COLO668 (cell line): Measurements from ENCODE around the gene MANBA.
"Not testable (repeated sequence)": the region's sequence is repeated elsewhere in the genome, so short reads cannot be mapped to it uniquely, and the experiment has no call there.

Experiments
- DNase-seq: peaks from one replicate; lab custom pipeline; 2025; ENCODE audit not compliant: unreplicated experiment; lab: John Stamatoyannopoulos, UW

MANBA gene

GRCh38 chr4:102725229-102725628 is 35.5 kb downstream of the MANBA start:
- no peak for DNase-seq

GRCh38 chr4:102723511-102723910 is 37.3 kb downstream of the MANBA start:
- DNase-seq: no peak

- no peak for DNase-seq
Measured at GRCh38 chr4:102722740-102723139, 38.0 kb downstream of the MANBA start.

- not testable (repeated sequence) for DNase-seq
Measured at GRCh38 chr4:102718833-102719575, 41.8 kb downstream of the MANBA start.

GRCh38 chr4:102717448-102718092 is 43.2 kb downstream of the MANBA start:
- no peak for DNase-seq

- DNase-seq: no peak
Measured at GRCh38 chr4:102715057-102715456, 45.7 kb downstream of the MANBA start.

GRCh38 chr4:102713774-102714173 is 47.0 kb downstream of the MANBA start:
- not testable (repeated sequence) for DNase-seq

GRCh38 chr4:102713096-102713495 is 47.7 kb downstream of the MANBA start:
- DNase-seq: no peak

- DNase-seq: no peak
Measured at GRCh38 chr4:102710986-102711385, 49.8 kb downstream of the MANBA start.

GRCh38 chr4:102709060-102709459 is 51.7 kb downstream of the MANBA start:
- DNase-seq: not testable (repeated sequence)

- no peak for DNase-seq
Measured at GRCh38 chr4:102707150-102707549, 53.6 kb downstream of the MANBA start.

GRCh38 chr4:102705391-102705935 is 55.3 kb downstream of the MANBA start:
- DNase-seq: no peak

GRCh38 chr4:102696758-102697157 is 64.0 kb downstream of the MANBA start:
- no peak for DNase-seq

- DNase-seq: no peak
Measured at GRCh38 chr4:102694791-102695190, 66.0 kb downstream of the MANBA start.

GRCh38 chr4:102693861-102694260 is 66.9 kb downstream of the MANBA start:
- DNase-seq: no peak

GRCh38 chr4:102693262-102693850 is 67.4 kb downstream of the MANBA start:
- no peak for DNase-seq

- DNase-seq: no peak
Measured at GRCh38 chr4:102692474-102692873, 68.3 kb downstream of the MANBA start.

- DNase-seq: no peak
Measured at GRCh38 chr4:102687982-102688433, 72.8 kb downstream of the MANBA start.

GRCh38 chr4:102687373-102687981 is 73.3 kb downstream of the MANBA start:
- DNase-seq: no peak

GRCh38 chr4:102685768-102686167 is 75.0 kb downstream of the MANBA start:
- DNase-seq: no peak

GRCh38 chr4:102684610-102685052 is 76.1 kb downstream of the MANBA start:
- no peak for DNase-seq
